ENCODE results near the gene BCL3. TPM values are rescaled to one million over a fixed set of nuclear protein-coding genes. Genes with fewer than 3 reads are reported as not detected.
A peak's percentile ranks its signal among the peaks of the same experiment; 100 is the strongest.

BCL3 gene
- total and polyA plus RNA-seq, 2 experiments from 2014 or later = 11.3 to 24.6 TPM

GRCh38 chr19:44803442-44804428, 55.2 kb downstream of the BCL3 start:
- H3K4me1 ChIP-seq (ENCODE audit: insufficient read depth) = no peaks in the 10 kb centered on the region
- WGBS, 2 experiments (ENCODE audit: low coverage in 1 of 2, low lambda C conversion rate in 2 of 2, missing lambda C conversion rate in 2 of 2) = 83 to 86% methylated on average over 13 of the region's 13 CpGs
- H2AFZ ChIP-seq = no peak overlapping the region
- H3K9me3 ChIP-seq (ENCODE audit: low read depth) = no peaks in the 10 kb centered on the region
- no peak overlapping the region for H3K9ac ChIP-seq
- in situ Hi-C loops (cut with MboI) = no loop called here
- no peaks in the 10 kb centered on the region for H3K36me3 ChIP-seq (ENCODE audit: low read depth)
- no peak overlapping the region for H3K27ac ChIP-seq
- no peak overlapping the region for H3K4me3 ChIP-seq
- no peaks in the 10 kb centered on the region for H3K27me3 ChIP-seq (replicated peaks; ENCODE audit: insufficient read depth)
- no peak overlapping the region for H3K4me2 ChIP-seq (ENCODE audit: unreplicated experiment)
- TF ChIP-seq EZH2 (IDR thresholded peaks at IDR 0.05; ENCODE audit: insufficient read depth, poor library complexity, severe bottlenecking) = no peak
- TF ChIP-seq EZH2phosphoT487 (IDR thresholded peaks at IDR 0.05; ENCODE audit: insufficient read depth, low read depth) = no peak
- no peaks in the 10 kb centered on the region for H3K79me2 ChIP-seq (ENCODE audit: insufficient read depth)
- no peaks in the 10 kb centered on the region for H3K9me2 ChIP-seq (ENCODE audit: insufficient read depth)
- no peak for DNase-seq
- no peaks in the 10 kb centered on the region for H4K20me1 ChIP-seq (ENCODE audit: insufficient read depth)
- H3F3A ChIP-seq (ENCODE audit: insufficient read depth) = peaks cover 7% of the 10 kb centered on the region; the same call in 1 of the 2 replicates

GRCh38 chr19:44806291-44806690, 57.8 kb downstream of the BCL3 start:
- peaks cover 7% of the 10 kb centered on the region; the same call in 1 of the 2 replicates for H3F3A ChIP-seq (ENCODE audit: insufficient read depth)
- in situ Hi-C loops (cut with MboI) = no loop called here
- no peak overlapping the region for H2AFZ ChIP-seq
- H3K27ac ChIP-seq = no peak overlapping the region
- H3K9ac ChIP-seq = no peak overlapping the region
- no peaks in the 10 kb centered on the region for H3K36me3 ChIP-seq (ENCODE audit: low read depth)
- H3K9me2 ChIP-seq (ENCODE audit: insufficient read depth) = no peaks in the 10 kb centered on the region
- peaks cover 5% of the 10 kb centered on the region; the same call in 1 of the 2 replicates for H3K4me1 ChIP-seq (ENCODE audit: insufficient read depth)
- 47 to 56% methylated on average over 7 of the region's 7 CpGs for WGBS, 2 experiments (ENCODE audit: low coverage in 1 of 2, low lambda C conversion rate in 2 of 2, missing lambda C conversion rate in 2 of 2)
- no peak overlapping the region for H3K4me3 ChIP-seq
- H4K20me1 ChIP-seq (ENCODE audit: insufficient read depth) = no peaks in the 10 kb centered on the region
- H3K4me2 ChIP-seq (ENCODE audit: unreplicated experiment) = no peak overlapping the region
- no peak for DNase-seq
- no peaks in the 10 kb centered on the region for H3K79me2 ChIP-seq (ENCODE audit: insufficient read depth)
- no peak for TF ChIP-seq EZH2phosphoT487 (IDR thresholded peaks at IDR 0.05; ENCODE audit: insufficient read depth, low read depth)
- TF ChIP-seq EZH2 (IDR thresholded peaks at IDR 0.05; ENCODE audit: insufficient read depth, poor library complexity, severe bottlenecking) = no peak
- no peaks in the 10 kb centered on the region for H3K27me3 ChIP-seq (replicated peaks; ENCODE audit: insufficient read depth)
- H3K9me3 ChIP-seq (ENCODE audit: low read depth) = no peaks in the 10 kb centered on the region

- no peaks in the 10 kb centered on the region for H3K27me3 ChIP-seq (replicated peaks; ENCODE audit: insufficient read depth)
- 56% methylated on average over 5 of the region's 5 CpGs for WGBS, 2 experiments (ENCODE audit: low coverage in 1 of 2, low lambda C conversion rate in 2 of 2, missing lambda C conversion rate in 2 of 2)
- H2AFZ ChIP-seq = no peak overlapping the region
- no peak overlapping the region for H3K27ac ChIP-seq
- H3K4me3 ChIP-seq = no peak overlapping the region
- H3K36me3 ChIP-seq (ENCODE audit: low read depth) = no peaks in the 10 kb centered on the region
- H3K9me3 ChIP-seq (ENCODE audit: low read depth) = no peaks in the 10 kb centered on the region
- TF ChIP-seq EZH2 (IDR thresholded peaks at IDR 0.05; ENCODE audit: insufficient read depth, poor library complexity, severe bottlenecking) (no peak), EZH2phosphoT487 (IDR thresholded peaks at IDR 0.05; ENCODE audit: insufficient read depth, low read depth) (no peak)
- H4K20me1 ChIP-seq (ENCODE audit: insufficient read depth) = no peaks in the 10 kb centered on the region
- peaks cover 5% of the 10 kb centered on the region; the same call in 1 of the 2 replicates for H3K4me1 ChIP-seq (ENCODE audit: insufficient read depth)
- H3K4me2 ChIP-seq (ENCODE audit: unreplicated experiment) = no peak overlapping the region
- in situ Hi-C loops (cut with MboI) = no loop called here
- peak; percentile 16 for DNase-seq
- no peak overlapping the region for H3K9ac ChIP-seq
- H3K9me2 ChIP-seq (ENCODE audit: insufficient read depth) = no peaks in the 10 kb centered on the region
- no peaks in the 10 kb centered on the region for H3K79me2 ChIP-seq (ENCODE audit: insufficient read depth)
- H3F3A ChIP-seq (ENCODE audit: insufficient read depth) = peaks cover 7% of the 10 kb centered on the region; the same call in 1 of the 2 replicates
Observed at GRCh38 chr19:44807162-44807561, 58.7 kb downstream of the BCL3 start.

- Histone ChIP-seq H3F3A (ENCODE audit: insufficient read depth) (peaks cover 7% of the 10 kb centered on the region; the same call in 1 of the 2 replicates), H4K20me1 (ENCODE audit: insufficient read depth) (no peaks in the 10 kb centered on the region), H3K4me2 (ENCODE audit: unreplicated experiment) (no peak overlapping the region), H3K9me3 (ENCODE audit: low read depth) (no peaks in the 10 kb centered on the region), H3K36me3 (ENCODE audit: low read depth) (no peaks in the 10 kb centered on the region), H3K9ac (no peak overlapping the region), H2AFZ (no peak overlapping the region), H3K4me3 (no peak overlapping the region), H3K27ac (no peak overlapping the region), H3K79me2 (ENCODE audit: insufficient read depth) (no peaks in the 10 kb centered on the region), H3K9me2 (ENCODE audit: insufficient read depth) (no peaks in the 10 kb centered on the region), H3K27me3 (replicated peaks; ENCODE audit: insufficient read depth) (no peaks in the 10 kb centered on the region), H3K4me1 (ENCODE audit: insufficient read depth) (peaks cover 5% of the 10 kb centered on the region; the same call in 1 of the 2 replicates)
- peak; percentile 23 for DNase-seq
- in situ Hi-C loops (cut with MboI) = no loop called here
- WGBS, 2 experiments (ENCODE audit: low coverage in 1 of 2, low lambda C conversion rate in 2 of 2, missing lambda C conversion rate in 2 of 2) = 30 to 31% methylated on average over 12 to 14 of the region's 14 CpGs
- TF ChIP-seq EZH2 (IDR thresholded peaks at IDR 0.05; ENCODE audit: insufficient read depth, poor library complexity, severe bottlenecking) (no peak), EZH2phosphoT487 (IDR thresholded peaks at IDR 0.05; ENCODE audit: insufficient read depth, low read depth) (no peak)
Observed at GRCh38 chr19:44807652-44808462, 59.3 kb downstream of the BCL3 start.

All from GM23248 (cell line).